ENCODE results near the gene SAXO1. TPM values are rescaled to one million over a fixed set of nuclear protein-coding genes. Genes with fewer than 3 reads are reported as not detected.

The SAXO1 gene
- total RNA-seq, 4 donors from 2014 or later: not detected

- H3K4me1 ChIP-seq: peaks cover 0 to 27% (median 12%) of the 10 kb centered on the region in 4 donors
- H3K27ac ChIP-seq: peak overlapping the region; percentile 91 to 97 (median 95)
- no peak for TF ChIP-seq POLR2A (IDR thresholded peaks at IDR 0.05)
- H3K27me3 ChIP-seq: no peaks in the 10 kb centered on the region
- DNase-seq: peak in 1 of 3 donors; percentile 20
- no peaks in the 10 kb centered on the region for H3K36me3 ChIP-seq
- no peaks in the 10 kb centered on the region for H3K9me3 ChIP-seq
- peak overlapping the region; percentile 69 to 97 (median 88) for H3K4me3 ChIP-seq
Observed at GRCh38 chr9:19049917-19050636, 17.1 kb upstream of the SAXO1 start.

GRCh38 chr9:19048966-19049916, 16.2 kb upstream of the SAXO1 start, which contains the start of gene RRAGA:
Gene RRAGA (plus strand): TSS chr9:19049427. CDS start chr9:19049660, 233 bp downstream.
- no peaks in the 10 kb centered on the region for H3K9me3 ChIP-seq
- H3K4me3 ChIP-seq: peak within 1 kb of the TSS; percentile 69 to 97 (median 88)
- H3K27ac ChIP-seq: peak within 1 kb of the TSS; percentile 91 to 97 (median 95)
- peak; percentile 77 to 95 (median 92) for TF ChIP-seq CTCF (IDR thresholded peaks at IDR 0.05)
- TF ChIP-seq POLR2A (IDR thresholded peaks at IDR 0.05): peak; percentile 72 to 90
- DNase-seq: peak; percentile 91 to 98 (median 98)
- peaks cover 0 to 27% (median 12%) of the 10 kb centered on the region in 4 donors for H3K4me1 ChIP-seq
- no peaks in the 10 kb centered on the region for H3K36me3 ChIP-seq
- H3K27me3 ChIP-seq: no peaks in the 10 kb centered on the region

GRCh38 chr9:19036611-19037010, 3.6 kb upstream of the SAXO1 start:
- no peak overlapping the region for H3K27ac ChIP-seq
- DNase-seq: no peak
- TF ChIP-seq CTCF (IDR thresholded peaks at IDR 0.05) (no peak), POLR2A (IDR thresholded peaks at IDR 0.05) (no peak)

GRCh38 chr9:19032406-19032805, 603 bp downstream of the SAXO1 start:
- H3K4me1 ChIP-seq: no peaks in the 10 kb centered on the region
- H3K36me3 ChIP-seq: no peaks in the 10 kb centered on the region
- no peak for DNase-seq
- TF ChIP-seq POLR2A (IDR thresholded peaks at IDR 0.05) (no peak), CTCF (IDR thresholded peaks at IDR 0.05) (no peak)
- H3K27me3 ChIP-seq: no peaks in the 10 kb centered on the region
- H3K4me3 ChIP-seq: no peak overlapping the region
- H3K9me3 ChIP-seq: no peaks in the 10 kb centered on the region
- H3K27ac ChIP-seq: no peak overlapping the region

More at GRCh38 chr9:19036611-19037010, 3.6 kb upstream of the SAXO1 start:
- Histone ChIP-seq H3K27me3 (no peaks in the 10 kb centered on the region), H3K4me3 (no peak overlapping the region), H3K36me3 (no peaks in the 10 kb centered on the region), H3K9me3 (no peaks in the 10 kb centered on the region), H3K4me1 (no peaks in the 10 kb centered on the region)

- no peak for DNase-seq
- Histone ChIP-seq H3K27me3 (no peaks in the 10 kb centered on the region), H3K36me3 (no peaks in the 10 kb centered on the region), H3K9me3 (no peaks in the 10 kb centered on the region), H3K27ac (no peak overlapping the region), H3K4me3 (no peak overlapping the region), H3K4me1 (no peaks in the 10 kb centered on the region)
- no peak for TF ChIP-seq CTCF (IDR thresholded peaks at IDR 0.05)
Observed at GRCh38 chr9:19030899-19031298, 2.1 kb downstream of the SAXO1 start.
